Astrocyte (in vitro differentiated cells and primary cell): ENCODE measurements around the gene JSRP1.

Experiments used
- EZH2 ChIP-seq: IDR thresholded peaks from 2 replicates; pipeline ENCODE4 v1.6.1; 2012; ENCODE audit warnings: mild to moderate bottlenecking, low read length, inconsistent platforms; ENCODE audit not compliant: insufficient read depth
- TF ChIP-seq, protein P1 (sequence below): IDR thresholded peaks from 2 replicates; pipeline ENCODE4 v1.5.1; 2011; ENCODE audit warnings: low read depth, mild to moderate bottlenecking, inconsistent platforms, low read length, moderate library complexity; ENCODE audit not compliant: insufficient read depth

DNA sequence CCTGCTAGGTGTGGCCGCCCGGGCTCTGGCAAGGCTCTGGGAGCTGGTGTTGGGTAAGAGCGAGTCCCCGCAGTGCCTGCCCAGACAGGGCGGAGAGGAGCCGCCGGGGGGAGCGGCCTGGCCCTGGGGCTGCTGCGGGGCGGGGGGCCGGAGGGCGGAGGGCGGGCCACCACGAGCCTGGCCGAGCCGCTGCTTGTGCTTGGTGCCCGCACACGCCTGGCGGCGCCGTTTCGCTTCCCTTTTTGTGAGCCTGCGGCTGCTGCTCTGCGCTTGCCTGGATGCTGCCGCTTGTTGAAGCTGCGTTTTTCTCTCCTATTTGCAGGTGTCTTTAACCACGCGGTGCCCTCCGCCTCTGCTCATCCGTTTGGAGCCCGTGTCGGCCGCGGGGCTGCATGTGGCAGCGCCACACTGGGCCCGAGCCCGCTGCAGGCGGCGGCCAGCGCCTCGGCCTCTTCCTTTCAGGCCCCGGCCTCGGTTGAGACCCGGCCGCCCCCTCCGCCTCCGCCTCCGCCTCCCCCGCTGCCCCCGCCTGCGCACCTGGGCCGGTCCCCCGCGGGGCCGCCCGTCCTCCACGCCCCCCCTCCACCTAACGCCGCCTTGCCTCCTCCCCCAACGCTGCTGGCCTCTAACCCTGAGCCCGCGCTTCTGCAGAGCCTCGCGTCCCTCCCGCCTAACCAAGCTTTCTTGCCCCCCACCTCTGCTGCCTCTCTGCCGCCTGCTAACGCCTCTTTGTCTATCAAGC, 28.6 kb downstream of the JSRP1 start:
- TF ChIP-seq, protein P1, sequence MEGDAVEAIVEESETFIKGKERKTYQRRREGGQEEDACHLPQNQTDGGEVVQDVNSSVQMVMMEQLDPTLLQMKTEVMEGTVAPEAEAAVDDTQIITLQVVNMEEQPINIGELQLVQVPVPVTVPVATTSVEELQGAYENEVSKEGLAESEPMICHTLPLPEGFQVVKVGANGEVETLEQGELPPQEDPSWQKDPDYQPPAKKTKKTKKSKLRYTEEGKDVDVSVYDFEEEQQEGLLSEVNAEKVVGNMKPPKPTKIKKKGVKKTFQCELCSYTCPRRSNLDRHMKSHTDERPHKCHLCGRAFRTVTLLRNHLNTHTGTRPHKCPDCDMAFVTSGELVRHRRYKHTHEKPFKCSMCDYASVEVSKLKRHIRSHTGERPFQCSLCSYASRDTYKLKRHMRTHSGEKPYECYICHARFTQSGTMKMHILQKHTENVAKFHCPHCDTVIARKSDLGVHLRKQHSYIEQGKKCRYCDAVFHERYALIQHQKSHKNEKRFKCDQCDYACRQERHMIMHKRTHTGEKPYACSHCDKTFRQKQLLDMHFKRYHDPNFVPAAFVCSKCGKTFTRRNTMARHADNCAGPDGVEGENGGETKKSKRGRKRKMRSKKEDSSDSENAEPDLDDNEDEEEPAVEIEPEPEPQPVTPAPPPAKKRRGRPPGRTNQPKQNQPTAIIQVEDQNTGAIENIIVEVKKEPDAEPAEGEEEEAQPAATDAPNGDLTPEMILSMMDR = no peak
- no peak for TF ChIP-seq EZH2
